ENCODE data around the gene HK3. TPM values are rescaled to one million over a fixed set of nuclear protein-coding genes. Genes with fewer than 3 reads are reported as not detected.
"Not testable (repeated sequence)": the region's sequence is repeated elsewhere in the genome, so short reads cannot be mapped to it uniquely, and the experiment has no call there.

The HK3 gene
- total and polyA plus RNA-seq, 12 donors = 0.44 to 102 (median 15.2) TPM

- intact Hi-C loops (cut with DNase I) = no loop called here
- 69 to 79% (median 74%) methylated on average over 12 to 20 of the region's 20 CpGs for WGBS, 4 donors
- H3K27me3 ChIP-seq = peaks cover 4% of the 10 kb centered on the region
These were observed 24.9 kb downstream of the HK3 start for GRCh38 chr5:176874198-176874780.

GRCh38 chr5:176873541-176874172, 25.5 kb downstream of the HK3 start:
- no peak for TF ChIP-seq POLR2A (IDR thresholded peaks at IDR 0.05)
- TF ChIP-seq, protein P1, sequence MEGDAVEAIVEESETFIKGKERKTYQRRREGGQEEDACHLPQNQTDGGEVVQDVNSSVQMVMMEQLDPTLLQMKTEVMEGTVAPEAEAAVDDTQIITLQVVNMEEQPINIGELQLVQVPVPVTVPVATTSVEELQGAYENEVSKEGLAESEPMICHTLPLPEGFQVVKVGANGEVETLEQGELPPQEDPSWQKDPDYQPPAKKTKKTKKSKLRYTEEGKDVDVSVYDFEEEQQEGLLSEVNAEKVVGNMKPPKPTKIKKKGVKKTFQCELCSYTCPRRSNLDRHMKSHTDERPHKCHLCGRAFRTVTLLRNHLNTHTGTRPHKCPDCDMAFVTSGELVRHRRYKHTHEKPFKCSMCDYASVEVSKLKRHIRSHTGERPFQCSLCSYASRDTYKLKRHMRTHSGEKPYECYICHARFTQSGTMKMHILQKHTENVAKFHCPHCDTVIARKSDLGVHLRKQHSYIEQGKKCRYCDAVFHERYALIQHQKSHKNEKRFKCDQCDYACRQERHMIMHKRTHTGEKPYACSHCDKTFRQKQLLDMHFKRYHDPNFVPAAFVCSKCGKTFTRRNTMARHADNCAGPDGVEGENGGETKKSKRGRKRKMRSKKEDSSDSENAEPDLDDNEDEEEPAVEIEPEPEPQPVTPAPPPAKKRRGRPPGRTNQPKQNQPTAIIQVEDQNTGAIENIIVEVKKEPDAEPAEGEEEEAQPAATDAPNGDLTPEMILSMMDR (IDR thresholded peaks at IDR 0.05) = no peak
- no peaks in the 10 kb centered on the region for H3K9me3 ChIP-seq (replicated peaks in 1 of 3)
- H3K27me3 ChIP-seq = peaks cover 4% of the 10 kb centered on the region
- H3K4me3 ChIP-seq = no peak overlapping the region
- no peaks in the 10 kb centered on the region for H3K36me3 ChIP-seq (replicated peaks in 1 of 2)
- intact Hi-C loops (cut with DNase I) = no loop called here
- no peak overlapping the region for H3K27ac ChIP-seq
- 40 to 61% (median 56%) methylated on average over 8 to 16 of the region's 16 CpGs for WGBS, 4 donors
- no peaks in the 10 kb centered on the region for H3K4me1 ChIP-seq (replicated peaks in 1 of 2)
- DNase-seq = peak in 1 of 7 donors; percentile 71

More at GRCh38 chr5:176874198-176874780, 24.9 kb downstream of the HK3 start:
- no peak for DNase-seq
- Histone ChIP-seq H3K36me3 (replicated peaks in 1 of 2) (no peaks in the 10 kb centered on the region), H3K9me3 (replicated peaks in 1 of 3) (no peaks in the 10 kb centered on the region), H3K4me3 (no peak overlapping the region), H3K27ac (no peak overlapping the region), H3K4me1 (replicated peaks in 1 of 2) (no peaks in the 10 kb centered on the region)
- TF ChIP-seq, protein P1 (IDR thresholded peaks at IDR 0.05) = no peak
- TF ChIP-seq POLR2A (IDR thresholded peaks at IDR 0.05) = no peak

DNA sequence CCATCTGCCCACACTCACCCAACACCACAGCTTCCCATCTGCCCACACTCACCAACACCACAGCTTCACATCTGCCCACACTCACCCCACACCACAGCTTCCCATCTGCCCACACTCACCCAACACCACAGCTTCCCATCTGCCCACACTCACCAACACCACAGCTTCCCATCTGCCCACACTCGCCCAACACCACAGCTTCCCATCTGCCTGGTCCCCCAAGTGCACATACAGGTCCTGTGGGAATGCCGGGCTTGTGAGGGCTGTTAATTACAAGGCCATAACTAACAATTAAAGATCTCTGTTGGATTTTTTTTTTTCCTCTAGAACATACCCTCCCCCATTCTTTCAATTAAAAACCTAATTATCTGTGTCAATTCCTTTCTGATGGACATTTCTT, 26.1 kb downstream of the HK3 start:
- H3K27me3 ChIP-seq; H3K9me3 ChIP-seq (replicated peaks in 1 of 3); H3K27ac ChIP-seq; H3K4me1 ChIP-seq (replicated peaks in 1 of 2); intact Hi-C loops (cut with DNase I); DNase-seq; H3K36me3 ChIP-seq (replicated peaks in 1 of 2); H3K4me3 ChIP-seq: not testable (repeated sequence)
- 65 to 75% (median 70%) methylated on average over 2 of the region's 2 CpGs for WGBS, 4 donors

DNA sequence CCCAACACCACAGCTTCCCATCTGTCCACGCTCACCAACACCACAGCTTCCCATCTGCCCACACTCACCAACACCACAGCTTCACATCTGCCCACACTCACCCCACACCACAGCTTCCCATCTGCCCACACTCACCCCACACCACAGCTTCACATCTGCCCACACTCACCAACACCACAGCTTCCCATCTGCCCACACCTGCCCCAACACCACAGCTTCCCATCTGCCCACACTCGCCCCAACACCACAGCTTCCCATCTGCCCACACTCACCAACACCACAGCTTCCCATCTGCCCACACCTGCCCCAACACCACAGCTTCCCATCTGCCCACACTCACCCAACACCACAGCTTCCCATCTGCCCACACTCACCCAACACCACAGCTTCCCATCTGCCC, 26.6 kb downstream of the HK3 start:
- H3K4me3 ChIP-seq; DNase-seq; H3K9me3 ChIP-seq (replicated peaks in 1 of 3); H3K27me3 ChIP-seq; intact Hi-C loops (cut with DNase I); H3K36me3 ChIP-seq (replicated peaks in 1 of 2); H3K4me1 ChIP-seq (replicated peaks in 1 of 2); H3K27ac ChIP-seq: not testable (repeated sequence)
- 50 to 83% (median 70%) methylated on average over 1 to 2 of the region's 2 CpGs for WGBS, 4 donors

GRCh38 chr5:176870644-176871043, 28.5 kb downstream of the HK3 start:
- intact Hi-C loops (cut with DNase I); H3K9me3 ChIP-seq (replicated peaks in 1 of 3); H3K27me3 ChIP-seq; H3K4me1 ChIP-seq (replicated peaks in 1 of 2); DNase-seq; H3K4me3 ChIP-seq; H3K36me3 ChIP-seq (replicated peaks in 1 of 2); H3K27ac ChIP-seq: not testable (repeated sequence)
- WGBS, 4 donors = 73 to 76% (median 73%) methylated on average over 5 to 10 of the region's 10 CpGs

GRCh38 chr5:176870110-176870591, 29.0 kb downstream of the HK3 start:
- Histone ChIP-seq H3K9me3 (replicated peaks in 1 of 3) (no peaks in the 10 kb centered on the region), H3K4me1 (replicated peaks in 1 of 2) (no peaks in the 10 kb centered on the region), H3K4me3 (no peak overlapping the region), H3K27me3 (no peaks in the 10 kb centered on the region), H3K36me3 (replicated peaks in 1 of 2) (no peaks in the 10 kb centered on the region), H3K27ac (no peak overlapping the region)
- TF ChIP-seq, protein P1 (IDR thresholded peaks at IDR 0.05) = peak; percentile 26 to 56 (median 46)
- no peak for TF ChIP-seq POLR2A (IDR thresholded peaks at IDR 0.05)
- 50 to 75% (median 56%) methylated on average over 2 to 17 of the region's 17 CpGs for WGBS, 4 donors
- intact Hi-C loops (cut with DNase I) = no loop called here
- peak; percentile 62 to 94 (median 76) for DNase-seq
